Mucosa of descending colon (tissue), 3 donors: Measurements from ENCODE around the gene KRT15. TPM values are rescaled to one million over a fixed set of nuclear protein-coding genes. Genes with fewer than 3 reads are reported as not detected.
A peak's percentile ranks its signal among the peaks of the same experiment; 100 is the strongest.

Experiments
- ATAC-seq: fragments of 200-7000 bp; cut with Tn5 transposase; one replicate; pipeline ENCODE4 v1.9.1; 2020; ENCODE audit warnings: mild to moderate bottlenecking, moderate library complexity
- DNase-seq, 3 donors: peaks; one replicate each; pipeline ENCODE4 v3.0.0-alpha.2; 2020
- H3K36me3 ChIP-seq: fragments of 200-600 bp; one replicate; pipeline ENCODE4 v1.8.0; 2021; ENCODE audit warnings: low read depth, mild to moderate bottlenecking
- H3K4me1 ChIP-seq: fragments of 200-600 bp; one replicate; pipeline ENCODE4 v1.8.0; 2021; ENCODE audit warnings: low read depth, mild to moderate bottlenecking
- H3K4me3 ChIP-seq: fragments of 200-600 bp; one replicate; pipeline ENCODE4 v1.8.0; 2021; ENCODE audit warnings: mild to moderate bottlenecking
- H3K9me3 ChIP-seq: fragments of 200-600 bp; one replicate; pipeline ENCODE4 v1.8.0; 2021; ENCODE audit warnings: mild to moderate bottlenecking
- intact Hi-C, 2 donors: fragments of 100-400 bp; cut with DNase I in 1 of 2; cut with micrococcal nuclease in 1 of 2; formaldehyde crosslinking; loops; one replicate each; pipeline versions ENCODE4 v1.11.0 to v1.11.1; 2022; cut with DNase I, micrococcal nuclease
- total RNA-seq, 3 donors: library from RNA; stranded (reverse); fragmentation: NEBNext Ultra II Directional in 2 of 3; extraction: Animal tissue kit (Norgen Biotek cat#: 25700) in 2 of 3; gene quantifications; one replicate each; pipeline versions ENCODE4 v1.2.1 to v1.2.4, GENCODE V29; 2021 to 2023
- TF ChIP-seq, protein P1 (sequence below): fragments of 200-600 bp; IDR thresholded peaks from one replicate; pipeline ENCODE4 v1.8.0; 2022; ENCODE audit warnings: antibody characterized with exemption, mild to moderate bottlenecking
- donor health status: DM: no; HTN: no; CAD: no; lungs with moderate emphysema.
- donor health status: DM: no; HTN: no; CAD: no.
- donor health status: DM: no; HTN: yes; CAD: no.

Gene KRT15
- total RNA-seq, 3 donors from 2014 or later, result 5.0 to 16.5 (median 5.4) TPM

DNA sequence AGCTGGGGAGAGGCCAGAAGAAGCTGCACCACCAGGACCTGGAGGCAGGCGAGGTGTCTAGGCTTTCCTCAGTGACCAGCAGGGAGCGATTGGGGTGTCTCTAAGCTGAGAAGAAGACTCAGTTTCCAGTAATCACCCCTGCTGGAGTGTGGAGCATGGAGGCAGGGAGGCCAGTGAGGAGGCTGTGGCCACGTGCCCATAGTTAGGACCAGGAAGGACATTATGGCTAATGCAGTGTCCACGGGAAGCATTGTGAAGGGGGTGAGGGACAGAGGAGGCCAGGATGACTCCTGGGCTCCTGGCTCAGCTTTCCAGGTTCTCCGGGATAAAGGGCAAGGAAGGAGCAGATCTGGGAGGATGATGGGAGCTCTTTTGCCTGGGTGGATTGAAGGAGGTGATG lies 19.0 kb downstream of the KRT15 start:
- DNase-seq, result no peak
- Histone ChIP-seq H3K4me3 (no peak overlapping the region), H3K4me1 (no peaks in the 10 kb centered on the region), H3K36me3 (no peaks in the 10 kb centered on the region), H3K9me3 (no peaks in the 10 kb centered on the region)
- ATAC-seq, result no peak
- intact Hi-C loops, result no loop called here
- TF ChIP-seq, protein P1, sequence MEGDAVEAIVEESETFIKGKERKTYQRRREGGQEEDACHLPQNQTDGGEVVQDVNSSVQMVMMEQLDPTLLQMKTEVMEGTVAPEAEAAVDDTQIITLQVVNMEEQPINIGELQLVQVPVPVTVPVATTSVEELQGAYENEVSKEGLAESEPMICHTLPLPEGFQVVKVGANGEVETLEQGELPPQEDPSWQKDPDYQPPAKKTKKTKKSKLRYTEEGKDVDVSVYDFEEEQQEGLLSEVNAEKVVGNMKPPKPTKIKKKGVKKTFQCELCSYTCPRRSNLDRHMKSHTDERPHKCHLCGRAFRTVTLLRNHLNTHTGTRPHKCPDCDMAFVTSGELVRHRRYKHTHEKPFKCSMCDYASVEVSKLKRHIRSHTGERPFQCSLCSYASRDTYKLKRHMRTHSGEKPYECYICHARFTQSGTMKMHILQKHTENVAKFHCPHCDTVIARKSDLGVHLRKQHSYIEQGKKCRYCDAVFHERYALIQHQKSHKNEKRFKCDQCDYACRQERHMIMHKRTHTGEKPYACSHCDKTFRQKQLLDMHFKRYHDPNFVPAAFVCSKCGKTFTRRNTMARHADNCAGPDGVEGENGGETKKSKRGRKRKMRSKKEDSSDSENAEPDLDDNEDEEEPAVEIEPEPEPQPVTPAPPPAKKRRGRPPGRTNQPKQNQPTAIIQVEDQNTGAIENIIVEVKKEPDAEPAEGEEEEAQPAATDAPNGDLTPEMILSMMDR, result no peak

DNA sequence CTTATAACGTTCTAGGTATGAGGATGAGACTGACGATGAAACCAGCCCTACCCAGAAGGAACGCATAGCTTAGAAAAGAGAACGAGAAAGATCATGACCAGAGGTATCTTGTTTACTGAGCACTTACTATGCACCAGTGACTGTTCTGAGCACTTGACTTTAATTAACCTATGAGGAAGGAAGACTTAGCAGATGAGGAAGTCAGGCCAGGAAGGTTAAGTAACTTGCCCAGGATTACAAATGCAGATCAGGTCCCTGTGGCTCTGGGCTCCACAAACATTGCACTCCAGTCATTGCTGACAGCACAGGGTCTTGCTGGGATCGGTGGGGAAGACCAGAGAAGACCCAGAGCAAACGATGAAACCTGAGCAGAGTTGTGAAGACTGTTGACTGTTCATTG lies 20.4 kb downstream of the KRT15 start:
- TF ChIP-seq, protein P1, result no peak
- intact Hi-C loops, result no loop called here
- peak; percentile 32 for ATAC-seq

DNA sequence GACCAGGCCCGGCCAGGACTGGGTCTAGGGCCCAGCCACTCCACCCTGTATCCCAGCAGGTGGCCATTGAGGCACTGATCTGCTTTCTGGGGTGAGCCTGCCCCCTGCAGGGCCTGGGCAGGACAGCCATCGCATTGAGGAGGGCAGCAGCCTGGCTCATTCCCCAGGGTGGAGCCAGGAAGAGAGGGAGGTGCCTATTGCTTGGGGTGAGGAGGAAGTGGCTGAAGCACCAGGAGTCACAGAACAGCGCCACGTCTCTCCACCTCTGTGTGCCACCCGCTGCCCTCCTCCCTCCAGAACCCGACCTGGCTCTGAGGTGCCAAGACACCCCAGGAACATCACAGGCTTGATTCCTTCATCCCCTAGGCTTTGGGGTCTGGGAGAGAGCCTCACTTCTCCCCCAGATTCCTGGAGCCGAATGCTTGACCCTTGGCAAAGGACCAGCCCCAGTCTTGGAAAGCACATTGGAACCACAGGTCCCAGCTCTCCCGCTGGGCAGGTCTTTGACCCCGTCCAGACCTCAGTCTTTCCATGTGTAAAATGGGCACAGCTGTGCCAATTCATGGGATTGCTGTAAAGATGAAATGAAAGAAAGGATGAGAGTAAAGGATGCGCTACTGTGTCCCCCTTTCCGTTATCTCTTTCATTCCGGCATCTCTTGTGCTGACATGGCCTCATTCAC lies 21.7 kb downstream of the KRT15 start:
- Histone ChIP-seq H3K36me3 (no peaks in the 10 kb centered on the region), H3K9me3 (no peaks in the 10 kb centered on the region), H3K4me3 (no peak overlapping the region), H3K4me1 (no peaks in the 10 kb centered on the region)
- TF ChIP-seq, protein P1, result peak; percentile 62
- intact Hi-C loops, result no loop called here
- DNase-seq (peak; percentile 87 to 90 (median 89)), ATAC-seq (peak; percentile 97)

More for the DNA sequence above, 20.4 kb downstream of the KRT15 start:
- Histone ChIP-seq H3K4me1 (no peaks in the 10 kb centered on the region), H3K4me3 (no peak overlapping the region), H3K9me3 (no peaks in the 10 kb centered on the region), H3K36me3 (no peaks in the 10 kb centered on the region)
- DNase-seq, result no peak

DNA sequence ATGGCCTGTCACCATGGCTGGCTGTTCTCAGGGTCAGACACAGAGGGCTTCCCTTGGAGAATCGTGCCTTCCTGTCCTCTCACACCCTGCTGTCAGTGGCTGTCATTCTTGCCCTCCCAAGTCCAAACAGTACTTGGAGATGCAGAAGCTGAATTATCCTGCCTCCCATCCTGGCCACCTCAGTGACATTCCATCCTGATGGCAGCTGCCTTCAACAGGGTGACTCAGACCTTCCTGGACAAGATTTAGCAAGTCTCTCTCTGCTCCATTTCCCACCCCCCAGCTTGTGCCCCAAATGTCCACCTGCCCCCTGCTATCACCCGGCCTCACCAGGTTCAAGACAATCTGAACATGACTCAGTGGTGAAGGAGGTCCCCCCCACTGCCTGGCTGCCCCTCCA lies 24.2 kb downstream of the KRT15 start:
- ATAC-seq, result no peak
- TF ChIP-seq, protein P1, result no peak
- DNase-seq, result no peak
- Histone ChIP-seq H3K36me3 (no peaks in the 10 kb centered on the region), H3K4me1 (peaks cover 13% of the 10 kb centered on the region), H3K9me3 (no peaks in the 10 kb centered on the region), H3K4me3 (no peak overlapping the region)
- intact Hi-C loops, result no loop called here

DNA sequence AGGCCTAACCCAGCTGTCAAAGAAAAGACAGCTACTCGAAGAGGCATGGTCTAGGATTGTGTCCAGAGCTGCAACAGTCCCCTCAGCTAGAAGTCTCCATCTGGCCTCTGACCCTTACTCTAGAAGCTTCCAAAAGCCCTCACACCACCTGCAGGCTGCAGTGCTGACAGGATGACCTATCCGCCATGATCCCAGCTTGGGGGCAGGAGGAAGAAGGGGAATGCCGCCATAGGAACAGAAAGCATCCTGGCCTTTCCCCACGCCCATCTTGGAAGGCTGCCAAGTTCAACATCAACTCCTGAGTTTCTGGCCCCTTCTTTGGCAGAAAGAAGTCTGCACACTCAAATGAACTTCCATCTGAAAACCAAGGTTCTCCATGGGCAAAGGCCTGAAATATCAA lies 25.9 kb downstream of the KRT15 start:
- Histone ChIP-seq H3K4me3 (no peak overlapping the region), H3K9me3 (no peaks in the 10 kb centered on the region), H3K4me1 (peaks cover 14% of the 10 kb centered on the region), H3K36me3 (no peaks in the 10 kb centered on the region)
- intact Hi-C loops, result no loop called here
- DNase-seq (peak in 1 of 3 donors; percentile 59), ATAC-seq (no peak)
- TF ChIP-seq, protein P1, result no peak
